ENCODE data around the gene NR3C1. TPM values are rescaled to one million over a fixed set of nuclear protein-coding genes. Genes with fewer than 3 reads are reported as not detected.

The NR3C1 gene
- total and polyA plus RNA-seq, 2 donors (not counting 1 experiment from before 2014, with no cell fraction given) = 17.6 to 218 TPM

- no CpG with 5 or more reads among the region's 1 CpG for WGBS (ENCODE audit: insufficient coverage)
- peak overlapping the region; percentile 10 for H3K27ac Mint-ChIP-seq
- intact Hi-C loops (cut with micrococcal nuclease) = no loop called here
Measured at GRCh38 chr5:143311955-143312354, 91.5 kb downstream of the NR3C1 start.

DNA sequence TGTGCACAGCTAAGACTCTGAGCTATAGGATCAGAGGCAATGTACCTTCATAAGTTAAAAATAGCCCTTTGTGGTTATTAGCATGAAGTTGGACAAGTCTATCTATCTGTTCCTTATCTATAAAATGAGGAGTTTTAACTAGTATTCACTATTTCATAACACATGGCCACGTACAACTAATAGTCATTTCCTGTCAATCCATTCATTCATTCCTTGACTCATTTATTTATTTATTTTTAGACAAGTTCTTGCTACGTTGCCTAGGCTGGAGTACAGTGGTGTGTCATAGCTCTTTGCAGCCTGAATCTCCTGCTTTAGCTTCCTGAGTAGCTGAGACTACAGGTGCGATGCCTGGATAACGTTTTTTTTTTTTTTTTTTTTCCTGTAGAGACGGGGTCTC is 92.1 kb downstream of the NR3C1 start:
- Histone ChIP-seq H2AFZ (ENCODE audit: insufficient read depth, low read depth, low read length, poor library complexity, severe bottlenecking) (no peak overlapping the region), H3K9ac (ENCODE audit: low read length) (no peak overlapping the region), H3K27ac (ENCODE audit: low read length in 2 of 2) (no peak overlapping the region), H3K4me3 (ENCODE audit: control extremely low read depth in 1 of 5, extremely low read depth in 1 of 5, insufficient read depth in 1 of 5, low read depth in 2 of 5, low read length in 4 of 5) (no peak overlapping the region), H3K4me2 (replicated peaks; ENCODE audit: low read depth, low read length, poor library complexity, severe bottlenecking) (no peak overlapping the region), H3K79me2 (ENCODE audit: control insufficient read depth, insufficient read depth, low read length) (peaks cover 53% of the 10 kb centered on the region), H3K36me3 (replicated peaks in 1 of 2; ENCODE audit: control extremely low read depth in 1 of 2, control insufficient read depth in 1 of 2, extremely low read depth in 1 of 2, insufficient read depth in 2 of 2, low read length in 1 of 2) (peaks cover 3 to 64% of the 10 kb centered on the region in 2 experiments), H3K4me1 (ENCODE audit: control insufficient read depth in 2 of 2, insufficient read depth in 2 of 2, low read length in 2 of 2) (peaks cover 12 to 20% of the 10 kb centered on the region in 2 donors), H3K9me3 (ENCODE audit: control extremely low read depth in 1 of 3, control insufficient read depth in 2 of 3, insufficient read depth in 1 of 3, low read length in 2 of 3) (no peaks in the 10 kb centered on the region), H4K20me1 (ENCODE audit: control insufficient read depth, insufficient read depth, low read length, poor library complexity, severe bottlenecking) (peaks cover 31% of the 10 kb centered on the region), H3K27me3 (replicated peaks in 1 of 4; ENCODE audit: control extremely low read depth in 1 of 4, control insufficient read depth in 3 of 4, insufficient read depth in 4 of 4, low read length in 3 of 4) (no peaks in the 10 kb centered on the region)
- intact Hi-C loops (cut with micrococcal nuclease) = no loop called here
- DNase-seq (no peak), ATAC-seq (ENCODE audit: low read depth) (no peak)
- CTCF ChIA-PET = interaction anchor here (0.5 kb wide), 1 partner anchor 314 kb away, joined by 3 read pairs; no protein-coding TSS in a partner anchor
- WGBS (ENCODE audit: insufficient coverage) = no CpG with 5 or more reads among the region's 5 CpGs
- no peak overlapping the region for H3K4me3 Mint-ChIP-seq
- TF ChIP-seq, protein P1, sequence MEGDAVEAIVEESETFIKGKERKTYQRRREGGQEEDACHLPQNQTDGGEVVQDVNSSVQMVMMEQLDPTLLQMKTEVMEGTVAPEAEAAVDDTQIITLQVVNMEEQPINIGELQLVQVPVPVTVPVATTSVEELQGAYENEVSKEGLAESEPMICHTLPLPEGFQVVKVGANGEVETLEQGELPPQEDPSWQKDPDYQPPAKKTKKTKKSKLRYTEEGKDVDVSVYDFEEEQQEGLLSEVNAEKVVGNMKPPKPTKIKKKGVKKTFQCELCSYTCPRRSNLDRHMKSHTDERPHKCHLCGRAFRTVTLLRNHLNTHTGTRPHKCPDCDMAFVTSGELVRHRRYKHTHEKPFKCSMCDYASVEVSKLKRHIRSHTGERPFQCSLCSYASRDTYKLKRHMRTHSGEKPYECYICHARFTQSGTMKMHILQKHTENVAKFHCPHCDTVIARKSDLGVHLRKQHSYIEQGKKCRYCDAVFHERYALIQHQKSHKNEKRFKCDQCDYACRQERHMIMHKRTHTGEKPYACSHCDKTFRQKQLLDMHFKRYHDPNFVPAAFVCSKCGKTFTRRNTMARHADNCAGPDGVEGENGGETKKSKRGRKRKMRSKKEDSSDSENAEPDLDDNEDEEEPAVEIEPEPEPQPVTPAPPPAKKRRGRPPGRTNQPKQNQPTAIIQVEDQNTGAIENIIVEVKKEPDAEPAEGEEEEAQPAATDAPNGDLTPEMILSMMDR (IDR thresholded peaks at IDR 0.05) = no peak
- TF ChIP-seq EZH2 (IDR thresholded peaks at IDR 0.05; ENCODE audit: borderline replicate concordance, insufficient read depth, low read depth, low read length, poor library complexity, severe bottlenecking) = no peak
- H3K9me3 Mint-ChIP-seq (ENCODE audit: insufficient read depth) = no peaks in the 10 kb centered on the region
- peak overlapping the region; percentile 10 for H3K27ac Mint-ChIP-seq
- H3K4me1 Mint-ChIP-seq = peaks cover 38% of the 10 kb centered on the region
- H3K27me3 Mint-ChIP-seq = no peaks in the 10 kb centered on the region
- POLR2A ChIA-PET = no interaction called here

More at GRCh38 chr5:143311955-143312354, 91.5 kb downstream of the NR3C1 start:
- no peak overlapping the region for H3K9ac ChIP-seq (ENCODE audit: low read length)
- H3K27ac ChIP-seq (ENCODE audit: low read length in 2 of 2) = no peak overlapping the region
- H4K20me1 ChIP-seq (ENCODE audit: control insufficient read depth, insufficient read depth, low read length, poor library complexity, severe bottlenecking) = peaks cover 36% of the 10 kb centered on the region
- H3K79me2 ChIP-seq (ENCODE audit: control insufficient read depth, insufficient read depth, low read length) = peaks cover 54% of the 10 kb centered on the region
- H2AFZ ChIP-seq (ENCODE audit: insufficient read depth, low read depth, low read length, poor library complexity, severe bottlenecking) = no peak overlapping the region
- peaks cover 12 to 20% of the 10 kb centered on the region in 2 donors for H3K4me1 ChIP-seq (ENCODE audit: control insufficient read depth in 2 of 2, insufficient read depth in 2 of 2, low read length in 2 of 2)
- Mint-ChIP-seq H3K27me3 (no peaks in the 10 kb centered on the region), H3K4me1 (peaks cover 43% of the 10 kb centered on the region), H3K9me3 (ENCODE audit: insufficient read depth) (no peaks in the 10 kb centered on the region), H3K4me3 (no peak overlapping the region)
- no peaks in the 10 kb centered on the region for H3K27me3 ChIP-seq (replicated peaks in 1 of 4; ENCODE audit: control extremely low read depth in 1 of 4, control insufficient read depth in 3 of 4, insufficient read depth in 4 of 4, low read length in 3 of 4)
- H3K36me3 ChIP-seq (replicated peaks in 1 of 2; ENCODE audit: control extremely low read depth in 1 of 2, control insufficient read depth in 1 of 2, extremely low read depth in 1 of 2, insufficient read depth in 2 of 2, low read length in 1 of 2) = peaks cover 3 to 62% of the 10 kb centered on the region in 2 experiments
- H3K9me3 ChIP-seq (ENCODE audit: control extremely low read depth in 1 of 3, control insufficient read depth in 2 of 3, insufficient read depth in 1 of 3, low read length in 2 of 3) = no peaks in the 10 kb centered on the region
- TF ChIP-seq EZH2 (IDR thresholded peaks at IDR 0.05; ENCODE audit: borderline replicate concordance, insufficient read depth, low read depth, low read length, poor library complexity, severe bottlenecking) = no peak
- TF ChIP-seq, protein P1 (IDR thresholded peaks at IDR 0.05) = no peak
- CTCF ChIA-PET = no interaction called here
- ATAC-seq (ENCODE audit: low read depth) (no peak), DNase-seq (no peak)
- no peak overlapping the region for H3K4me2 ChIP-seq (replicated peaks; ENCODE audit: low read depth, low read length, poor library complexity, severe bottlenecking)
- H3K4me3 ChIP-seq (ENCODE audit: control extremely low read depth in 1 of 5, extremely low read depth in 1 of 5, insufficient read depth in 1 of 5, low read depth in 2 of 5, low read length in 4 of 5) = no peak overlapping the region
- POLR2A ChIA-PET = no interaction called here
